ENCODE data around the gene PHACTR1. TPM values are rescaled to one million over a fixed set of nuclear protein-coding genes. Genes with fewer than 3 reads are reported as not detected.

PHACTR1 gene
- total and polyA plus RNA-seq, 12 donors = 6.3 to 150 (median 79.9) TPM

DNA sequence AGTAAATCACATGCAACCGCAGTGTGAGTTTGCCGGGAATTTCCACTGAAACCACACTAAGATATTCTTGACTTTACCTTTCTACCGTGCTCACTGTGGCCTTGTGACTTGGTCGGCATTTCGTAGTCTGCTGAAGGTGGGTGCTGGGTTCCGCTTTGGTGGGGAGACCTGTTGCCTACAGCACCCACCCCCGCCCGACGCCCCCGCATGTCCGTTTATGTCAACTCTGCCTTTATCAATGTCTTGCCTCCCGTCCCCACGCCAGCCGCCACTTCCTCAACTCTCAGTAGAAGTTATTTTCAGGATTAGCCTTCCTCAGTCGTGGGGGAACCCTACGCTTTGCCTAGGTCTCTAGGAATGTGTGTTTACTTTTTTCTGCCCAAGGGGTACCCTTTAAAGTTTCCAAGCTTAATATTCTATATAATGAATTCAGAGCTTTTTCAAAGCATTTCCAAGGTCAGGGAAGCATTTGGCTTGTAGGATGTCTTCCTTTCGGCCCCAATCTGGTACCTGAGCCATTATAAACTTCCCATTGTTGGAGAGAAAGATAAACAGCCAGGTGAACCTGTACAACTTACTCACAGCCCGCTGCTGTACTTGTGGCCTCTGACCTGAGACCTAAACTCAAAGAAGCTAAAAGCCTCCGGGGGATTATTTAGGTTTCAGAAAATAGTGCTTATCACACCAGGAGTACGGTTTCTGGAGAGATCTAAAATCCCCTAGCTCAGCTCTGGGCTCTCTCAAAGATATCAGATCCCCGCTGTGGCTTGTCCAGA lies 557.6 kb downstream of the PHACTR1 start:
- DNase-seq (no peak), ATAC-seq (peak in 2 of 8 donors; percentile 43 to 50)
- Histone ChIP-seq H3K36me3 (peaks cover 0 to 38% (median 10%) of the 10 kb centered on the region in 9 donors), H3K27ac (peak overlapping the region in 1 of 10 donors; percentile 62), H3K4me1 (peaks cover 0 to 37% (median 6%) of the 10 kb centered on the region in 9 donors), H3K4me3 (peak overlapping the region in 1 of 10 donors; percentile 37), H3K27me3 (no peaks in the 10 kb centered on the region), H3K9me3 (no peaks in the 10 kb centered on the region)
- WGBS, 2 donors = 59 to 68% methylated on average over 21 of the region's 21 CpGs
- intact Hi-C loops (cut with DNase I) = no loop called here
- no peak for TF ChIP-seq CTCF (IDR thresholded peaks at IDR 0.05)

DNA sequence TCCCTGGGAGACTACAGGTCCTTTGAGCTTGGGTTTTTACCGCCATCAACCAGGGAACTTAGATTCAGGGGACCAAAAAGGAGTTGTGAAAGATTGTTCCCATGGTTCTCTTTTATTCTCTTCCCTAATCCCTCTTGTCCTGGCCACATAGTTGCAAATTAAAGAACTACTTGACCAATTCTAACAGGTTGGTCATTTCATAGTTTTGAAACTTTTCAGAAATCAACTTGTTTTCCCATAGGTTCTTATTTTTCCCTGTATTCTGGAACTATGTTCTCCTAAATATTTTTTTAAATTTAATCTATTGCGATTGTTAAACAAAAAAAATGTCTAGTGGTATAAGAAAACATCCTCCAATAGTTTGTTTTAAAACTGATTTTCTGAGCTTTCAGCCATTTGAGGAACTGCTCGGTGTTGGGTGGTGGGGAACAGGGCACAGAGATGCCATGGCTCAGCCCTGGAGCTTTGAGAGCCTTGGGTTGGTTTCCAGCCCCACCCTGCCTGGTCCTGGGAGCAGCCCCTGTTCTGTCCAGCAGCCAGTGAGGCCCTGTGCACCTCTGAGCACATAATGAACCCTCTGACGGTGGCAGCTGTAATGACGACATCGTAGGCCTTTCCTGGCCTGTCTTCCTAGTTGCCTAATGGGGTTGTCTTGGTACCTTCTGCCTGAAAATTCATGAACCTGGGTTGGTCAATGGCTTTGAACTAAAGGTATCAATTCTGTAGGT lies 558.3 kb downstream of the PHACTR1 start:
- Histone ChIP-seq H3K36me3 (peaks cover 0 to 44% (median 10%) of the 10 kb centered on the region in 9 donors), H3K4me1 (peaks cover 0 to 30% (median 0%) of the 10 kb centered on the region in 9 donors), H3K4me3 (peak overlapping the region in 1 of 10 donors; percentile 37), H3K27ac (peak overlapping the region in 1 of 10 donors; percentile 62), H3K27me3 (no peaks in the 10 kb centered on the region), H3K9me3 (no peaks in the 10 kb centered on the region)
- no peak for ATAC-seq
- no peak for DNase-seq
- intact Hi-C loops (cut with DNase I) = no loop called here
- no peak for TF ChIP-seq CTCF (IDR thresholded peaks at IDR 0.05)
- 74 to 79% methylated on average over 6 of the region's 6 CpGs for WGBS, 2 donors

DNA sequence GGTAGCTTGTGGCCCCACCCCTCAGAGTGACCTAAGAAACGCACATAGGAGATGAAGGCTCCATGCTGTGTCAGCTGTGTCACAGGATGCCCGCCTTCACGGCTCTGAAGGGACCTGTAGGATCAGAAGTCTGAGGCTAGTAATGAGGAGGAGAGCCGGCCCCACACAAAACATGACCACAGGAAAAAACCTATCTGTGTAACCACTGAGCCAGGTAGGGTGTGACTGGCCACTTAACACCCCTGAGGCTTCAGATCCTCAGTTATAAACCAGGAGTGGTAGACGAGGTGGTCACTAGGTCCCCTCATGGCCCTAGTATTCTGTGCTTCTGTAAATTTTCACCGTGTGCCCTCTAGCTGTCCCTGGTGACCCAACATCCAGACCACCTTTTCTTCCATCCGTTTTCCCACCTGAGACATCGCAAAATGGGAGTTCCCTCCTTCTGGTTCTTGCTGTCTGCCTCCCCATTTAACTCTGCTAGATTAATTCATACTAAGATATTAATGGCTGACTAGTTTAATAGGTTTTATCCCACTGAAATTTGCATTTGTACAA lies 558.9 kb downstream of the PHACTR1 start:
- Histone ChIP-seq H3K4me1 (peaks cover 0 to 30% (median 0%) of the 10 kb centered on the region in 9 donors), H3K27ac (no peak overlapping the region), H3K36me3 (peaks cover 0 to 49% (median 10%) of the 10 kb centered on the region in 9 donors), H3K4me3 (peak overlapping the region in 1 of 10 donors; percentile 7), H3K9me3 (no peaks in the 10 kb centered on the region), H3K27me3 (no peaks in the 10 kb centered on the region)
- intact Hi-C loops (cut with DNase I) = no loop called here
- ATAC-seq (no peak), DNase-seq (no peak)
- TF ChIP-seq CTCF (IDR thresholded peaks at IDR 0.05) = no peak
- 79 to 87% methylated on average over 8 of the region's 8 CpGs for WGBS, 2 donors

- TF ChIP-seq CTCF (IDR thresholded peaks at IDR 0.05) = no peak
- Histone ChIP-seq H3K36me3 (peaks cover 0 to 56% (median 6%) of the 10 kb centered on the region in 9 donors), H3K27me3 (no peaks in the 10 kb centered on the region), H3K4me3 (no peak overlapping the region), H3K4me1 (peaks cover 0 to 24% (median 0%) of the 10 kb centered on the region in 9 donors), H3K9me3 (no peaks in the 10 kb centered on the region), H3K27ac (no peak overlapping the region)
- DNase-seq = no peak
- ATAC-seq = no peak
- WGBS, 2 donors = 96 to 98% methylated on average over 2 of the region's 2 CpGs
- intact Hi-C loops (cut with DNase I) = no loop called here
Observed at GRCh38 chr6:13277231-13277630, 560.7 kb downstream of the PHACTR1 start.
